Fibroblast of peridontal ligament (primary cell): ENCODE data around the gene MAMDC4.
A peak's percentile ranks its signal among the peaks of the same experiment; 100 is the strongest.
"Not testable (repeated sequence)": the region's sequence is repeated elsewhere in the genome, so short reads cannot be mapped to it uniquely, and the experiment has no call there.

Experiments used
- DNase-seq: peaks from one replicate; pipeline ENCODE4 v3.0.0-alpha.2; 2010; ENCODE audit errors: extremely low read depth

MAMDC4 gene

GRCh38 chr9:136862849-136863622 lies 10.9 kb downstream of the MAMDC4 start:
- no peak for DNase-seq

DNA sequence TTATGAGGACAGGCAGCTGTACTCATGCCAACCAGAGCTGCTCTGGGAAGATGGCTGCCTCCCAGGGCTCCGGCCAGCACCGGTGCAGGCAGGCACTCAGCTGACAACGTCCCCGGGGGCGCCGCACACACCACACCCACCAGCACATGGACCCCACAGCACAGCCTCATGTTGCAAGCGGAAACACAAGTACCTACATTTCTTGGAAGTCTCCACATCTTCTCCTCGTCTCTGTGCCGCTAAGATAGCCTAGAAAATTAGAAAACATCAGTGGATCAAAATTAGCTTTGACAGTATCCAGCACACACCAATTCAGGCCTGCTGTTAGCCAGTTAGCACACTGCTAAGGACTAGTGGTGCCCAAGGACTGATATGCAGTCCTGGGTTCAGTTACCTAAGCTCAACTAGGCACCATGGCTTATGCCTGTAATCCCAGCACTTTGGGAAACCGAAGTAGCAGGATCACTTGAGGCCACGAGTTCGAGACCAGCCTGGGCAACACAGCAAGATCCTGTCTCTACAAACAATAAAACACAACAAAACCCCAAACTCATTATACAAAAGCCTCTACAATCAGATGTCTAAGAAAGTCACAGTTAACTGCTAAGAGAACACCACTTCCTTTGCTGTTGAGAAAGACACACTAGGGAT lies 11.6 kb downstream of the MAMDC4 start:
- DNase-seq, result no peak

DNA sequence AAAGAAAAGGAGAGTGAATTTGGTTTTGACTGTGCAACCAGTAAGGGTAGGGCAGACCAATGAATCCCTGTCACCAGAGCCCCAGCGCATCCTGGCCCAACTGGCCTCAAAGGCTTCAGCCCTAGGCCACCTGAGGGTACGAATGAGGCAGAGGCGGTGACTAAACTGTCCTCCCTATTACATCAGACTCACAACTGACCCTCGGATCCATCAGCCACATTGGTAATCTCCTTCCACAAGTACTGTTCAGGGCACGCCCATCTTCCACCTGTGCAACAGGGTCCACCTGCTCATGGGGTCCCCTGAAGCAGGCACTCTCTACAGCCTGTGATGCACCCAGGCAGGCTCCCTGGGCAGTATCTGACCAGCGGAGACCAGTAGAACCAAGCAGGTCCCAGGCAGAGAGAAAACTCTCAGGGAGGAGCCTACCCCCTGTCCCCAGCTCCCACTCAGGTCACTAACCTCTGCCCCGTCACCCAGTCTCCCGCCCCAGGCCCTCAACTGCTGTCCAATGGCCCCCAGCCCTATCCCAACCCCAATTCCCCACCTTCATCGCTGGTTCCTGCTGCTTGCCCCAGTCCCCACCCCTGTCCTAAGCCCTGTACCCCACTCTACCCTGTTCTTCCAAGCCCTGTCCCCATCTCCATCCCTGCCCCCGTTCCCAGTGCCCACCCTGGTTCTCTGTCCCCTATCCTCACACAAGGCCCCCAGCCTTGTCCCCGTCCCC lies 13.1 kb downstream of the MAMDC4 start:
- no peak for DNase-seq

GRCh38 chr9:136865768-136866103 lies 13.6 kb downstream of the MAMDC4 start:
- DNase-seq, result no peak

DNA sequence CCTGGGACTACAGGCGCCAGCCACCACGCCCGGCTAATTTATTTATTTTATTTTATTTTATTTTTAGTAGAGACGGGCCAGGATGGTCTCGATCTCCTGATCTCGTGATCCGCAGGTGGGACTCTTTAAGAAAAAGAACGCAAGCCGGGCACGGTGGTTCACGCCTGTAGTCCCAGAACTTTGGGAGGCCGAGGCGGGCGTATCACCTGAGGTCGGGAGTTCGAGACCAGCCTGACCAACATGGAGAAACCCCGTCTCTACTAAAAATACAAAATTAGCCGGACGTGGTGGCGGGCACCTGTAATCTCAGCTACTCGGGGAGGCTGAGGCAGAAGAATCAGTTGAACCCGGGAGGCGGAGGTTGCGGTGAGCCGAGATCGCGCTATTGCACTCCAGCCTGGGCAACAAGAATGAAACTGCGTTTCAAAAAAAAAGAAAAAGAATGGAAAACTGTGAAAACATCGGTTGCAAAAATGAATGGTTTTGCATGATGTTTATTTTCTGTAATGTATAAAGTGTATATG lies 14.8 kb downstream of the MAMDC4 start:
- not testable (repeated sequence) for DNase-seq

DNA sequence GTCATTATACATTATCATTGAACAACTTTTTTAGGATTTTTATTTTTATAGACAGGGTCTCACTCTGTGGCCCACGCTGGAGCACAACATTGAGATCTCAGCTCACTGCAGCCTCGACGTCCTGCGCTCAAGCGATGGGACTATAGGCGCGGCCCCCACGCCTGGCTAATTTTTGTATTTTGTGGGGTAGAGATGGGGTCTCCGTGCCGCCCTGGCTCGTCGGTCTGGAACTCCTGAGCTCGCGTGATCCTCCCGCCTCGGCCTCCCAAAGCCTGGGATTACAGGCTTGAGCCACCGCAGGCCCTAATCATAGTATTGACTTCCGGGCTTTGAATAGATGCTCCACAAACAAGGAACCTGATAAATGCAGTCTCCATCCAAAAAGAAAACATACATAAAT lies 15.3 kb downstream of the MAMDC4 start:
- no peak for DNase-seq

DNA sequence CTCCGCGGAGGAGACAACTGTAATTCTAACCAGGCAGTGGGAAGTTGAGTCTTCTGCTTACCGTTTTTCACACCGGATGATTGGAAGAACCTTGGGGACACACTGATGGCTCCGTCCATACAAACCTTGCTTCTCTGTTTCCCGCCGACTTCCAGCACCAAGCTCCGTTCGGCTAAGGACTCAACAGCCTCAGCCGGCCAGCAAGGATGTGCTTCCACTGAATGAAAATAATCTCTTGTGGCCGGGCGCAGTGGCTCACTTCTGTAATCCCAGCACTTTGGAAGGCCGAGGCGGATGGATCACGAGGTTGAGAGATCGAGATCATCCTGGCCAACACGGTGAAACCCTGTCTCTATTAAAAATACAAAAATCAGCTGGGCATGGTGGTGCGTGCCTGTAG lies 15.8 kb downstream of the MAMDC4 start:
- DNase-seq, result no peak

DNA sequence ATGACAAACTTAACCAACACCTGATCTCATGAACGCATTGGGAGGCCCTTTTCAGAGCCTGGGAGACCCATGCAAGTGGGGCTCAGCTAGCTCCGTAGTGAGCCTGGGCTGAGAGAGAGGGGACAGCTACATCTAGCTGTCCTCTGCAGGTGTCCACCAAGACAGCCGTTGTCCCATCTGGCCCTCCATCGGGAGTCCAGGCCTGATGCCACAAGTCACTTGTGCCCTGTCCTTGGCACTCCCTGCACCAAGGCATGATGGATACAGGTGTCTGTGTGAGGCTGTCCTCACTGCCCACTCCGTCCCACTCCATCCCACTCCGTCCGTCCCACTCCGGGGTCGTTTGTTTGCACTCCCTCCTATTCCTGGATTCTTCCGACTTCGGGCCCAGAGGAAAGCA lies 16.5 kb downstream of the MAMDC4 start:
- DNase-seq, result no peak

DNA sequence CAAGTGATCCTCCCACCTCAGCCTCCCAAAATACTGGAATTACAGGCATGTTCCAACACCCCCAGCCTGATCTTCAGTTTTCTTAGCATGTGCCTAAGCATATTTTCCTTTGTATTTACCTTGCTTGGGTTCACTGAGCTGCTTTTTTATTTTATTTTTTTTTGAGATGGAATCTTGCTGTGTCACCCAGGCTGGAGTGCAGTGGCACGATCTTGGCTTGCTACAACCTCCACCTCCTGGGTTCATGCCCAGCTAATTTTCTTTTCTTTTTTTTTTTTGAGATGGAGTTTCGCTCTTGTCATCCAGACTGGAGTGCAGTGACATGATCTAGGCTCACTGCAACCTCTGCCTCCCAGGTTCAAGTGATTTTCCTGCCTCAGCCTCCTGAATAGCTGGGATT lies 17.5 kb downstream of the MAMDC4 start:
- DNase-seq, result not testable (repeated sequence)

DNA sequence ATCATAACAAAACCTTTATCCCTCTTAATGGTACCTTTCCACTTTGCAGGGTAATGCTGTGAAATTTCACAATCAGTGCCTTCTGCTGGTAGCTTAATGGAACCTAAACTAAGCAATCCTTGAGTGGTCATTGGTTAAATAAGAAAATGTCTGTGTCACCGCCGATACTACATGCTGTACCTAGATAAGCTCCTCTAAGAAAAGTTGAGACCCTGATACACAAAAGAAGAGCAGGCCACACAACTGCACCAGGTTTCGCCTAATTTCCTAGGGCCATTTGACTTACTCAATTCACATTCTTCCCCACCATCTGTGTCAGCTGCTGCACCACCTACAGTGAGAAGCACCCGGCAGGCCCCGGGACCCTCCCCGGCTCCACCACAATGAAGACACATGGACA lies 23.0 kb downstream of the MAMDC4 start:
- DNase-seq, result no peak

- DNase-seq, result no peak
Observed at GRCh38 chr9:136876476-136876875, 24.3 kb downstream of the MAMDC4 start.

DNA sequence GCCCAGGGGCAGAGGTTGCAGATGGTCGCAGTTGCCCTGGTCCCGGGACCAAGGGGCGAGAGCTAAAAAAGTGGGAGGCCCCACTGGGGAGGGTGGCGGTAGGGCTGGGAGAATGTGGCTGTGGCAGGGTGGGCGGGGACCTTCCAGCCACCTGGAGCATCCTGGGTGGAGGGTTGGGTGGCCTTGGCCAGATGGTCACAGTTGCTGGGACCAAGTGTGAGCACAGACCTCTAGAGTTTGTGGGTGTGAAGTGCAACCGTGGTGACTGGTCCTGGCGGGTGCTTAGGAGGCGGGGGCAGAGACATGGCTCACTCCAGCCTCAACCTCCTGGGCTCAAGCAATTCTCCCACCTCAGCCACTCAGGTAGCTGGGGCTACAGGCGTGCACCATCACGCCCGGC lies 28.5 kb downstream of the MAMDC4 start:
- DNase-seq, result no peak

DNA sequence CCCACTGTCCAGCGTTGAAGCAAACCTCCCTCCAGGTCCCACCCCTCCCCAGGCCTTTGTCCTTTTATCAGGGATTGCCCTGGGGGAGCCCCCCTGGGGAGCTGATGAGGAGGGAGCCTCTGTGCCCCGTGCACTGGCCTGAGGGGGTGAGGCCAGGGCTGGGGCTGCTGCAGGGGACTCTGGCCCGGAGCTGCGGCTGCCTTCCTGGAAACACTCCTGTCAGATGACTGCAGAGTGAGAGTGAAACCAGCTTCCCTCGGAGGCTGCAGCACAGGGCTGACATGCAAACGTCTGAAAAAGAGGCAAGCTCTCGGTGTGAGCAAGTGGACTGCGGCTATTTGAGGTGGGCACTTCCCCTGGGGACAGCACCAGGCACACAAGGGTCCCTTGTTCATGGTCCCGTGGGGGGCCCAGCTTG lies 29.6 kb downstream of the MAMDC4 start:
- DNase-seq, result peak; percentile 37

DNA sequence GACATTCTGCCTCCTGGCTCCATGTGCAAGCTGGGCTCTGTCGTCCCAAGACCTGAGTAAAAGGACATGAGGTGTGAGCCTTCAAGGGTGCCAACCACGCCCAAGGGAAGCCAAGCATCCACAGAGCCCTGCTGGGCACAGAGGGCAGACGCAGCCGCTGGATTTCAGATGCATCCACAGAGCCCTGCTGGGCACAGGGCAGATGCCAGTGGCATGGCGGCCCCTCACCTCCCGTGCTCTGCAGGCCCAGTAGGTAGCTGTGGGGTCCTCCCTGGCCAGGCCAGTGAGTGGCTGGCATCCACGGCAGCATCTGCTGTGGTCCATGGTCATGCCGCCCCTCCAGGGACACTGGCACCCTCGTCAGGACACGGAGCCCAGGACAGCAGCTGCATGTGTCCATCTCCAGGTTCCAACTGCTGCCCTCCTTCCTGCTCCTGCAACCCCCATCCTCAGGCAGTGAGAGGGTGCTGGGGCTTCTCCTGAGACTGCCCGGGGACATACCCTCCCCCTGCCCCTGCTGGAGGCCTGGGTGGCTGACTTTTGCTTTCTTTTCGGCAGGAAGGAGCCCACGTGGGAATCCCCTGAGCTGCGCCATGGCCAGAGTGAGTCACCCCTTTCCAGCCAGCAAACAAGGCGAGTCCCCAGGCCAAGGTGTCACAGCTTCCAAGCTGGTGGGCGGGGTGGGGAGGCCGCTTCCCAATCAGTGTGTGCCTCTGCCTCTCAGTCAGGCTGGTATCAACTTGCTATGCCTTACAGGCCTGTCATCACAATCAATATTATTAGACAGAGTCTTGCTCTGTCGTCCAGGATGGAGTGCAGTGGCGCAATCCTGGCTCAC lies 30.2 kb downstream of the MAMDC4 start:
- DNase-seq, result peak; percentile 59

DNA sequence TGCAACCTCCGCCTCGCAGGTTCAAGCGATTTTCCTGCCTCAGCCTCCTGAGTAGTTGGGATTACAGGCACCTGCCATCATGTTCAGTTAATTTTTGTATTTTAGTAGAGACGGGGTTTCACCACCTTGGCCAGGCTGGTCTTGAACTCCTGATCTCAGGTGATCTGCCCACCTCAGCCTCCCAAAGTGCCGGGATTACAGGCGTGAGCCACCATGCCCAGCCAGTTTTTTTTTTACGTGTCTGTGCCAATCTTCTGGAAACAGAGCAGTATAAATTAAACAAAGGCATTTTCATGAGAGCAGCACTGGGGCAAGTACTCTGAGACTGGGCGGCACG lies 30.8 kb downstream of the MAMDC4 start:
- not testable (repeated sequence) for DNase-seq

DNA sequence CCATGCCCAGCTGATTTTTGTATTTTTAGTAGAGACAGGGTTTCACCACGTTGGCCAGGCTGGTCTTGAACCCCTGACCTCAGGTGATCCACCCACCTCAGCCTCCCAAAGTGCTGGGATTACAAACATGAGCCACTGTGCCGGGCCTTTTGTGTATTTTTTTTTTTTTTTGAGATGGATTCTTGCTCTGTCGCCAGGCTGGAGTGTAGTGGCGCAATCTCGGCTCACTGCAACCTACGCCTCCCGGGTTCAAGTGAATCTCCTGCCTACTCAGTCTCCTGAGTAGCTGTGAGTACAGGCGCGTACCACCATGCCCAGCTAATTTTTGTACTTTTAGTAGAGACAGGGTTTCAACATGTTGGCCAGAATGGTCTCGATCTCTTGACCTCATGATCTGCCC lies 31.5 kb downstream of the MAMDC4 start:
- DNase-seq, result not testable (repeated sequence)

GRCh38 chr9:136885950-136886578 lies 33.9 kb downstream of the MAMDC4 start, which contains the start of gene TRAF2:
TSS of gene TRAF2 (plus strand) at chr9:136886516. CDS start at chr9:136898741, 12,225 bp downstream.
- peak; percentile 98 for DNase-seq

GRCh38 chr9:136886610-136887597 lies 34.8 kb downstream of the MAMDC4 start:
- DNase-seq, result no peak

GRCh38 chr9:136888454-136888853 lies 36.3 kb downstream of the MAMDC4 start:
- DNase-seq, result no peak

- no peak for DNase-seq
Observed at GRCh38 chr9:136889858-136890257, 37.7 kb downstream of the MAMDC4 start.
